Measurements from ENCODE around the gene CA5A.

DNA sequence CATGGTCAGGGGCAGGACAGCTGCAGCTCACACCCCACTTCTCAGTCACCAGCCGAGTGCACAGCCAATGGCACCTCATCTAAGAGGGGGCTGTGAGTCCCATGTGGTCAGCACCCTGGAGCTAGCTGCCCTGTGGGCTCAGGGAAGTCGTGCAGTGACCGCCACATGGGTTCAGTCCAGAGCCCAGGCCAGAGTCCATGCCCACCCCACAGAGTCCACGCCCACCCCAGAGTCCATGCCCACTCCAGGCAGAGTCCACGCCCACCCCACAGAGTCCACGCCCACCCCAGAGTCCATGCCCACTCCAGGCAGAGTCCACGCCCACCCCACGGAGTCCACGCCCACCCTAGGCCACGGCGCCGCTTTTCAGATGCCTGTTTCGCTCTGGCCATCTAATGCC is 91.1 kb downstream of the CA5A start:
- TF ChIP-seq, protein P1, sequence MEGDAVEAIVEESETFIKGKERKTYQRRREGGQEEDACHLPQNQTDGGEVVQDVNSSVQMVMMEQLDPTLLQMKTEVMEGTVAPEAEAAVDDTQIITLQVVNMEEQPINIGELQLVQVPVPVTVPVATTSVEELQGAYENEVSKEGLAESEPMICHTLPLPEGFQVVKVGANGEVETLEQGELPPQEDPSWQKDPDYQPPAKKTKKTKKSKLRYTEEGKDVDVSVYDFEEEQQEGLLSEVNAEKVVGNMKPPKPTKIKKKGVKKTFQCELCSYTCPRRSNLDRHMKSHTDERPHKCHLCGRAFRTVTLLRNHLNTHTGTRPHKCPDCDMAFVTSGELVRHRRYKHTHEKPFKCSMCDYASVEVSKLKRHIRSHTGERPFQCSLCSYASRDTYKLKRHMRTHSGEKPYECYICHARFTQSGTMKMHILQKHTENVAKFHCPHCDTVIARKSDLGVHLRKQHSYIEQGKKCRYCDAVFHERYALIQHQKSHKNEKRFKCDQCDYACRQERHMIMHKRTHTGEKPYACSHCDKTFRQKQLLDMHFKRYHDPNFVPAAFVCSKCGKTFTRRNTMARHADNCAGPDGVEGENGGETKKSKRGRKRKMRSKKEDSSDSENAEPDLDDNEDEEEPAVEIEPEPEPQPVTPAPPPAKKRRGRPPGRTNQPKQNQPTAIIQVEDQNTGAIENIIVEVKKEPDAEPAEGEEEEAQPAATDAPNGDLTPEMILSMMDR (IDR thresholded peaks at IDR 0.05; ENCODE audit: poor library complexity) = no peak
- no peak for TF ChIP-seq EZH2 (IDR thresholded peaks at IDR 0.05; ENCODE audit: borderline replicate concordance)
